HT-29 (cell line): Measurements from ENCODE around the gene SLC13A5. TPM values are rescaled to one million over a fixed set of nuclear protein-coding genes. Genes with fewer than 3 reads are reported as not detected.
"Not testable (repeated sequence)": the region's sequence is repeated elsewhere in the genome, so short reads cannot be mapped to it uniquely, and the experiment has no call there.

Source experiments
- DNase-seq: peaks from one replicate; pipeline ENCODE4 v3.0.0-alpha.2; 2015; ENCODE audit warnings: low spot score
- total RNA-seq: library from RNA; depleted of rRNA; stranded (reverse); fragments of >200 nt; shearing (Covaris generic); gene quantifications from 2 replicates; pipeline ENCODE4 v1.2.3, GENCODE V29; 2014

Gene SLC13A5
- total RNA-seq, 1 experiment from 2014 or later, result not detected

DNA sequence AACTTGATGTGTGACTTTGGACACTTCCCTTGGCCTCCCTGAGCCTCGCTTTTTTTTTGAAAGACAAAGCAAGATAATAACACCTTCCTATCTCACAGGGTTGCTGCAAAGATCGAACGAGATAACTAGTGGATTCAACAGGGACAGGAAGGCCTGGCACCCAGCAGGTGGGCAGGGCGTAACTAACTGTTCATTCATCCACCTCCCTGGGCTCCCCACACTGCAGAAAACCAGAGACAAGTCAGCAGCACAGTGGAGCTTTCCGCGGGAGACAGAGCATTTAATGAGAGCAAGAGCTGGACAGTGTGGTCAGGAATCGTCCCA lies 28.7 kb downstream of the SLC13A5 start:
- DNase-seq, result no peak

DNA sequence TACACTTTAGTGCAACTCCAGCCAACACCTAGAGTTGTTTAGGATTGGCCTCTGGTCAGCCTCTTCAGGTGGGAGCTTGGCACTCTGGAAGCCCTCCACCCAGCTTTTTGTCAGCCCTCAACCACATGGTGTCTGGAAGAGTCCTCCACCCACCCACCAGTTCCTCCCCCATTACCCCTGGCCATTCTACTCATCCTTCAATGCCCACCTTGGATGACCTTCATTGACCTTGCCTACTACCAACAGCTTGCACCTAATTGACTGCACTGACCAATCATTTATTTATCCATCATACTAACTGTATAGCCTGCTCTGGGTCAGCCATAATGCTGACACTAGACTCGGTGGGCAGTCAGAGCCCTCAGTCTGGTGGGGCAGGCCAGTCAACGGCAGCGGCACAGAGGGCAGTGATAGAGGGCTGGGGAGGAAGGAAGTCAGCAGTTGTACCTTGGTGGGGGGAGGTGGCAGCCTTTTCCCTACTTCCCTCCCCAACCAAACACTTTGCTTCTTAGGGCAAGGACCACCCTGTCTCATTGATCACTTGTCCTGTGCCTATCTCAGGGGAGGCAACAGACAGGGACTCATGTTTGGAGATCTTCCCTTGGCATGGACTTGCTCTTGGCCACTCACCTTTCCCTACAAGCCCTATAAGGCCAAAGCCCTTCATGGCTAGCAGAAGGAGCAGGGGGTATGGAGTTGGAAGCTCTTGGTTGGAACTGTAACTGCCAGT lies 29.3 kb downstream of the SLC13A5 start:
- no peak for DNase-seq

DNA sequence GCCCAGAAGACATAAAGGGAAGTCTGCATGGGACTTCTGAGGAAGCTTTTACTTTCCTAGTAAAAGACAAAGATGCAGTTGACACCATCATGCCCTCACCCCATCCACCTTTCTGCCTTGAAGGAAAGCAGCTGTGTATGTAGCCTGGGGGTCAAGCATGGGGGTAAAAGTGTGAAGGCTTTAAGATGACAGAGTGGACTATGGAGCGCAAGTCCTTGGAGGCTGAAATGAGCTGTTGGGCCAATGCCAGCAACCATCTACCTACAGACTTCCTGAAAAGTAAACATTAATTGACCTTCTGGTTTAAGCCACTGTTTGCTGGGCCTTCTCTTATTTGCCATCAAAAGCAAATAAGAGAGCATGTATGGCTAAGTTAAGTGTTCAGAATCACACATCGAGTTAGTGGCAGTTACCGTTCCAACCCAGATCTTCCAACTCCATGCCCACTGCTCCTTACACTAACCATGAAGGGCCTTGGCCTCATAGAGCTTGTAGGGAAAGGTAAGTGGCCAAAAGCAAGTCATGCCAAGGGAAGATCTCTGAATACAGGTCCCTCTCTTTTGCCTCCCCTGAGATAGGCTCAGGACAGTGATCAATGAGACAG lies 30.0 kb downstream of the SLC13A5 start:
- no peak for DNase-seq

DNA sequence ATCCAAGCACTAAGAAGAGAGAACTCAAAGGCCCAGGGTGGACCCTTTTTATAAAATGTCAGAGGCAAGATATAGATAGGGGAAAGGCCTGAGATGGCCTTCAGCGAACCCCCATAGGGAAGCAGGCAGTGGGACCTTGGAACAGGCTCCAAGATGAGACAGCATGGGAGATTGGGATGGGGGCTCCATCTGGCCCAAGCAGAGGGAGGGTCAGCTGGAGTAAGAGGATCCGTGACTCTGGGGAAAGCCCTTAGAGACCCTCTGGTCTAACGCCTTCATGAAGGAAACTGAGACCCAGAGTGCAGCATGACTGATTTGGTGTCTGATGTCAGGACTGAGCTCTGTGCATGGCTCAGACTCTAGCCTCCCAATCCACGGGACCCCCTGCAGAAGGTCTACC lies 30.8 kb downstream of the SLC13A5 start:
- DNase-seq, result no peak

DNA sequence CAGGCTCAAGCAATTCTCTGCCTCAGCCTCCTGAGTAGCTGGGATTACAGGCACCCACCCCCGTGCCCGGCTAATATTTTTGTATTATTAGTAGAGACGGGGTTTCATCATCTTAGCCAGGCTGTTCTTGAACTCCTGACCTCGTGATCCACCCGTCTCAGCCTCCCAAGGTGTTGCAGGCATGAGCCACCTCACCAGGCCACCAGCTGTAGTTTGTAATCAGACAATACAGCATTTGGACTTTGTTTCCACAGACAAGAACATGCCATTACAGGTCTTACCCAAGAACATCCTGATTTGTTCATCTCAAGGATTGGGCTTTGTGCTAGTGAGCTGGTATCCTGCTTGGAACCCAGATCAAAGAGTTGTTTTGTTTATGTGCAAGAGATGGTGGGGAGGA lies 31.5 kb downstream of the SLC13A5 start:
- DNase-seq, result no peak

DNA sequence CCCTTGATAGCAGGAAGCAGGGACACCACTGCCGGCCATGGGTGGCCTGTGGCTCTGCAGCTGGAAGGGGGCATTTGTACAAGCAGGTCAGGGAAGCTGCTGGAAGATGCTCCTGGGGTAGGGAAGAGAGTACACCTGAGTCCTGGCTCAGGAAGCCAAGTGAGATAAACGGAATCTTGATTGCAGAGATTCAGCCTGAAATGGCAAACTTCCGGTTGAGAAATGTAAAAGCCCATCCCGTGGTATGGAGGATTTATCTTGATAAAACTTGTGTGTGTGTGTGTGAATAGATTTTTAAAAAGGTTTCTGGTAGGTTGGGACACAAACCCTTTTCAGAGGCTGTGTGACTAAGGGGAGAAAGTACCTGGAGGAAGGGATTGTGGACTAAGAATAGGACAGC lies 32.0 kb downstream of the SLC13A5 start:
- DNase-seq, result no peak

DNA sequence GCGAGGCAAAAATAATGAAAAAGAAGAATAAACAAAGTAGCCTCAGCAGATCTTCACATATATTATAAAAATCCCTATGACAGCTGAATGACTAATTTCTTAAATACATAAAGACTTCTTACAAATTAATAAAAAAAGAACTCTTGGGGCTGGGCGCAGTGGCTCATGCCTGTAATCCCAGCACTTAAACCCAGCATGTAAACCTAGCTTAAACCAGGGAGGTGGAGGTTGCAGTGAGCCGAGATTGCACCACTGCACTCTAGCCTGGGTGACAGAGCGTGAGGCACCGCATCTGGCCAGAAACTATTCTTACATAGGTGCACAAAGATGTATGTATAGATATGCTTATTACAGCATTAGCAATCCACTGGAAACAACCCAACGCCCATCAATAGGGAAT lies 33.9 kb downstream of the SLC13A5 start:
- DNase-seq, result no peak

DNA sequence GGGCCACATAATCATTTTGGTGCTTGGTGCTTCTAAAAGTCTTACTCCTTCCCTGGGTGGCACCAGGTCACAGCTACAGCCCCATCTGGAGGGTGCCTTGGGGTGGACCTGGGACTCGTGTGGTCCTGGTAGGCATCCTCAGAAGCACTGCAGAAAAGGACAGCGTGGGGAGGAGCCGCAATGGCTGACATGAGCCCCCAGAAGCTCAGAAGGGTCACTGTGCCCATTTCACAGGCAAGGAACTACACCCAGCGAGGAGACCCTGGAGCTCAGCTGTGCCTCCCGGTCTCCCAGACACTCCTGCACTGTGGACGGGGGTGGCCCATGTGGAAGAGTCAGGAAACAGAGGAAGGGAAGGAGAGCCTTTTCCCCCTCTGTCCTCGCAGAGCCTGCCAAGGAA lies 35.2 kb downstream of the SLC13A5 start:
- DNase-seq, result no peak

DNA sequence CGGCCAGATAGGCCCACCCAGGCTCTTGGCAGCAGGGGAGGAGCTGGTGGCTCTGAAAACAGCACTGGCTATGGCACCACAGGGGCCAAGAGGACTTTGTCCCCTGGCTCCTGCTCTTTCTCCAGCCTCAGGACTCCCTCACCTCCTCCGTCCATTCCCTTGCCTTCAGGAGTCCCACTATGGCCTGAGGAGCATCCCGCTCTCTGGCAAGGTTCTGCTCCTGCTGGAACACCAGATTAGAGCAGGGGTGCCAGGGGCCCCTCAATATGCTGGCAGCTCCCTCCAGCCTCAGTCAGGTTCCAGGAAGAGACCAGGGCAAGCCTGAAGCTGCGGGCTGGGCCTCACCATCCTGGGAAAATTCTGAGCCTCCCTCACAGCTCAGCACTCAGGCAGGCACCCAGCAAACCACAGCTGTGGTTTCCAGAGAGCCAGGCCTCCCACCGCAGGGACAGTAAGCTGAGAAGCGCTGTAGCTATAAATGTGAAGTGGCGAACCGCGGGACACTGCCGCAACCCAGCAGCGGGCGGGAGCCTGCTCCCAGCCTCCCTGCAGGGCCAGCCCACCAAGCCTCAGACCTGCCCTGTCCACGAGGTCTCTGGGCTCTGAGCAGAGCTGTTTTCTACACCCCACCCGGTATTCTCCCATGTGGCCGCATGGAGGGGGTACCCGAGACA lies 35.9 kb downstream of the SLC13A5 start:
- no peak for DNase-seq

DNA sequence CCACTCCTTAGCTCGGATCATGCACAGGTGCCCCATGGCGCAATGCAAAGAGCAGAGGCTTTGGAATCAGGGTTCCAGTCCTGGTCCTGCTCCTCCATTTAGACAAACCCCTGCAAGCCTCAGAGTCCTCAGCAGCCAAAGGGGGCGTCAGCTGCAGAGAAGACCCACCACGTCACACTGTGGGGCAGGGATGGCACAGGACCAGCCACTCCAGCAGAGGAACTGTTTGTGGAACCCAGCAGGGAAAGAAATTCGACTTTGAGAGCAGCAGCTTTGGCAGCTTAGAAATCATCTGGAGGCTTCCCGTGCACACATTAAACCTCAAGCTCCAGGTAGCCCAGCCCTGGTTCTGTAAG lies 36.4 kb downstream of the SLC13A5 start:
- DNase-seq, result no peak

DNA sequence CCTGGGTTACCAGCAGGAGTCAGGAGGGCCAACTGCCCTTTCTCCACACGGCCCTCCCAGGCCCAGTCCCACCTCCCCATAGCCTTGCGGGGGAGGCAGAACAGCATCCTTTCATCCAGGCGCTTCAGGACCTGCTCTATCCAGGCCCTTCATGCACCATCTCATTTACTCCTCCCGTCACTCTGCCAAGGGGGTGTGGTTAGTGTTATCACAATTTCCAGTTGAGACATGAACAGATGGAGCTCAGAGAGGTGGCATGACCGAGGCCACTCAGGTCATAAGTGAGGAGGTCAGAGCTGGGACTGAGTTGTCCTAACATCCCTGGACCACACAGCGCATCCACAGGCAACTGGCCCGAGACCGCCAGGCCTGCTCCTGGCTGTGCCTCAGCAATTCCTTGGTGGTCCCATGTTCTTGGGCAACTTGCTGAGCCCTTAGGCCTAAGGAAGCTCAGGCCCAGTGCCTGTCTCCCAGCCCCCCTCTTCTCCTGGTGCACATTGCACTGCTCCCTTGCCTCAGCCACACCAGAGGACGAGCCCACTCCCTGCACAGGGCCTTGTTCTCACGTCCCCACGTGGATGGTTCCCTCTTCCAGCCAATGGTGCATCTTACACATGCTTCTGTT lies 37.9 kb downstream of the SLC13A5 start:
- no peak for DNase-seq

DNA sequence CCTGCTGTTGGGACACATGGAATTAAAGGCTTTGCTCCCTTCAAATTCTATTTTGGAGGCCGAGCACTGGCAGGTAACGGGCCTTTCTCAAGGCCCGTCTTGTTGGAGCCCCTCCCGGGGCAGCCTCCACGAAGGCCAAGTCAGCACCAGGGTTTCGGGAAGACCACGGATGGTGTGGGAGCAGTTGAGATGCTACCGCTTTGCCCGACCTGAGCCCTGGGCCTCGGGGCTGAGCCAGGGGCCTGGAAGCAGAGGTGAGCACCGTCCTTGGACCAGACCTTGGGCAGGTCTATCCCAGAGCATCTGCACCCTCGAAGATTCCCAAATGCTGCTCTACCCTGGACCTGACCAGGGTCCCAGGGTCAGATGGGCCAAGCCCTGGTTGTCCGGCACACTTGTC lies 38.6 kb downstream of the SLC13A5 start:
- DNase-seq, result no peak

DNA sequence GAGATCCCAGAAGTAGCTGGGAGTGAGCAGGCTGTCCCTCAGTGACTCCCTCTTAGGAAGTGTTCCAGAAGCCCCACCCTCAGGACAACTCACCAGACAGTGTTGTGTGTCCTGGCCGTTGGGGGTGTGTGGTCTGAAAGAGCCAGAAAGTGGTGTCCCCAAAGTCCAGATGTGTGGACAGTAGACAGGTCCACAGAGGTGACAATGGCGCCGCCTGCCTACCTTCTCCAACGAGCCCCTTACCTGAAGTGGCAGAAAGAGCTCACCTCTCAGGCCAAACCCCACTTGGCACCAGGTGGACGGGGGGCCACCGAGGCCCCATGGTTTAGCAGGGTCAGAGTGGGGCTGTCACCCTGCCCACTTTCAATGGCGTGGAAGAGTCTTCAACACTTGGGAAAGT lies 41.7 kb downstream of the SLC13A5 start:
- DNase-seq, result no peak

DNA sequence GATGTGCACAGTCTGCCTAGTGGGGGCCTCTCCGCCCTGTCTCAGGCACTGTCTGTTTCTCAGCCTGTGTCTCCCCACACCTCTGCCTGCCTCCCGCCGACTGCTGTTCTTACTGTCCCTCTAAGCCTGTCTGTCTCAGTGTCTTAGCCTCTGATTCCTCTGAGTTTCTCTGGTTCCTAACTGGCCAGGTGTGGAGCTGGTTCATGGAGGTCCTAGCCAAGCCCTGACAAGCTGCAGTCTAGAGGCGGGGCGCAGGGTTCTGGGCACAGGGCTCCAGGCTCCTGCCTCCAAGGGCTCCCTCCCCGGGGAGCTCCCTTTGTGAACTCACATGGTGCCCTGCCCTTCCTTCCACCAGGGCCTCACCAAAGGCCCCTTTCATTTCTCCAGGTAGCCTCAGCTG lies 42.2 kb downstream of the SLC13A5 start:
- DNase-seq, result no peak

DNA sequence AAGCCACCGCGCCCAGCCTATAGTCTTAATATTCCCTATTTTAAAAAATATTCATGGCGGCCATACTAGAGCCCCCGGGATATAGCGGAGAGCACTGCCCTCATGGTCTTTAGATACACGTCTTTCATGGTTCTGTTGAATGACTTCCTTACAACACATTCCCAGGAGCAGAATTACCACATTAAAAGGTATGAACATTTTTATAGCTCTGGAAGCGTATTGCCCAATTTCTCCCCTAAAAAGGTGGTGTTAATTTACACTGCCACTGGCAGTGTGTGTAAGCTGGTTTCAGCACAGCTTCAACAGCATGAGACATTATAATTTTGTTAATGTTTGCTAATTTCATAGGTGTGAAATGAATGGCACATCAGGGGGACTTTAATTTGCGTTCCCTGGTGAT lies 42.6 kb downstream of the SLC13A5 start:
- DNase-seq, result no peak

DNA sequence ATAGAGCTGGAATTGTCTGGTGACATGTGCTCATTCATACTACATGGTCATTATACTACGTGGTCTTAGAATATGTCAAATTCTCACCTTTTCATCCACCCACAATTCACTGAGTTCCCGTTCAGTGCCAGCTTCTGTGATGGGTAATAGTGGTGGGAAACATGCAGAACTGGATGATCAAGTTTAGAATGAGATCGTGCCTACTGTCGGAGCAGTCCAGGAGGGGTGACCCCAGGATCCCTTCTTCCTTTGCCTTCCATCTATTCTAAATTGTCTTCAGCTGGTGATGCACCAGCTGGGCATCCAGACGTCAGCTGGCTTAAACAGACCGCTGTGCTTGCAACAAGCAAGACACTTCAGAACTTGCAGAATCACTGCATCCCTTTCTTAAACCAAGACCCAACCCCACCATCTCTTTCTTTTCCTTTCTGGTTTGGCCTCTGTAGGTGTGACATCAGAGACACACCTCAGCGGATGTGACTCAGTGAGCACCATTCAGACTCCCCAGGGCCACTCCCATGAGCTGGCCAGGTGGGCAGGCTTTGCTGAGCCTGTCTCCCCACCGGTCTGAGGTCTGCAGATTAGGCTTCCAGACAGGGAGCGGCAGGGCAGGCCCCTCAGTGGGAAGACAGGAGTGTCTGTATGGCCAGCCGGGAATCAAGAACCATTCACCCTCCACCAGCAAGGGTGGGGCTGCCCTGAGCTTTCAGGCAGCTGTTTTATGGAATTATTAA lies 43.5 kb downstream of the SLC13A5 start:
- no peak for DNase-seq

DNA sequence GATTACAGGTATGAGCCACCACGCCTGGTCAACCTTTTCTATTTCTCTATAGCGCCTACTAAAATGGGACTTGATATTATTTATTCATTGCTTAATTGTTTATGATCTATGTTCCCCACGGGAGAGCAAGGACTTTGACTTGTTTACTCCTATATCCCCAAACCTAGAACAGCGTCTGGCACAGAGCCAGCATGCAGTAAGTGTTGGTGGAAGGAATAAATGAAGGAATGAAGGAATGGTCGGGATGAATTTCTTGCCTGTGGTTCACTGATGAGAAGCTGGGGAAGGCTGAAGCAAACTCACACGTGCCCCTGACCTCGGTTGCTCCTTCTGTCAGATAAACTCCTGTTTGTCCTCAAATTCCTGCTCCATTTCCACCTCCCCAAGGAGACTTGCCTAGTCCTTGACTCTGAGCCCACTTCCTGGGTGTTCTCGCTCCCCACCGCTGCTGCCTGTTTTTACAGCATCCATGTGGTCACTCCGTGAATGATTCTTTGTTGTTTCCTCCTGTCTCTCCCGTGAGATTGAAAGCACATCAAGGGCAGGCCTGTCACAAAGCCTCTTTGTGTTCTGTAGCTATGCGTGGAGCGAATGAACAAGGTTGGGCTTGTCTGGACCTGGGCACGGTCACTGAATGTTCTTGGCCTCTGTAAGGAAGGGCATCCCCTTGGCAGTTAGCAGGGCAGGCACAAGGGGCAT lies 44.3 kb downstream of the SLC13A5 start:
- no peak for DNase-seq

DNA sequence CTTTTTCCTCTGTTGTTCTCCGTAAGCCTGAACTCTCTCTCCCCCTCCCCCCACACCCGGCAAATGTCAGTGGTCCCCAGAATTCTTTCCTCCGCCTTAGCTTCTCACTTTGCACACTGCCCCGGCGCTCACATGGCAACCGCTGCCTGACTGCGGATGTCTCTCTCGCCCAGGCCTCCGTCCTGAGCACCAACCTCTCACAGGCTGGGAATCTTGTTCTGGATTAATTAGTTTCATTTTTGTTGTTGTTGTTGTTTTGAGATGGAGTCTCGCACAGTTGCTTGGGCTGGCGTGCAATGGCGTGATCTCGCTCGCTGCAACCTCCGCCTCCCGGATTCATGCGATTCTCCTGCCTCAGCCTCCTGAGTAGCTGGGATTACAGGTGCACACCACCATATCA lies 45.0 kb downstream of the SLC13A5 start:
- DNase-seq, result no peak

DNA sequence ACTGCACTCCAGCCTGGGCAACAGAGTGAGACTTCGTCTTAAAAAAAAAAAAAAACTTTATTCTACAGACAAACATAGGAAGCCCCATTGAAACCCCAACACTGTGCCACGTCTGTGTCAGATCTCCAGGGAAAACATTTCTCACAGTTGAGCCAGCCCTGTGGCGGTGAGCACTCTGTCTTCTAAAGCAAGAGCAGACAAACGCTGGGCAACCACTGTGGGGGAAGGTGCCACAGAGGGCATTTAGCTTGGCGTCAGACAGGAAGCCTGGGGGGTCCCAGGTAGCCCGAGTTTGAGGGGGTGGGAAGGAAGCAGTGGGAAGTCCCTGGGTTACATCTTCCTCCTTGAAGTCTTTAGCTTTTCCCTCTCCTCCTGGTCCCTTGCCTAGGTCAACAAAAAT lies 45.7 kb downstream of the SLC13A5 start:
- no peak for DNase-seq

DNA sequence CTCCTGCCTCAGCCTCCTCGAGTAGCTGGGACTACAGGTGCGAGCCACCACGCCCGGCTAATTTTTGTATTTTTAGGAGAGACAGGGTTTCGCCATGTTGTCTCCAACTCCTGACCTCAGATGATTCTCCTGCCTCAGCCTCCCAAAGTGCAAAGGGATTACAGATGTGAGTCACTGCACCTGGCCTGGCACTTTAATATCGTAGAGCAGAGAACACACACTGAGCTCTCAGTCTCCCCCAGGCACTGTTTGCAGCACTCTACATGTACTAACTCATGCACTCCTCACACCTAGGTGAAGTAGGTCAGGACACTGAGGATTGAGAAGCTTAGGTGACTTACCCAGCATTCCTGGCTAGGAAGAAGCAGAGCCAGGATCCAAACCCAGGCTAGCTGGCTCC lies 46.6 kb downstream of the SLC13A5 start:
- no peak for DNase-seq

DNA sequence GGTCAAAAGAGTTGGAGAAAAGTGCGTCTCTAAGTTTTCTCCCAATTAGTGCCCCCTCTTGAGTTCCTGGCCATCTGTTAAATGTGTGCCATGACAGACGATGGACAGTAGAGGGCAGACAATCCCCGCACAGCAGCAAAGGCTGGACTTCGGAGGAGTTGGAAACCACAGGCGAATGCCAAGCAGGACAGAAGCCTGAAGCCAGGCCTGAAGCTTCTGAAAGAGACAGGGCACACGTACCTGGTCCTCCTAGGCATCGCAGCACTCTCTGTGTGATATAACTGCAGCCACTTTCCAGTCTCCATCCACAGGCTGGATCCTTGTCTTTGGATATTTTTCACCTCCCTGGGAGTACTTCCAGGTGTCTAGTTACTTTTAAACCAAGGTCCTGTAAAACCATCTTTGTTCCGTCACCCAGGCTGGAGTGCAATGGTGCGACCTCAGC lies 47.1 kb downstream of the SLC13A5 start:
- DNase-seq, result peak; percentile 66

DNA sequence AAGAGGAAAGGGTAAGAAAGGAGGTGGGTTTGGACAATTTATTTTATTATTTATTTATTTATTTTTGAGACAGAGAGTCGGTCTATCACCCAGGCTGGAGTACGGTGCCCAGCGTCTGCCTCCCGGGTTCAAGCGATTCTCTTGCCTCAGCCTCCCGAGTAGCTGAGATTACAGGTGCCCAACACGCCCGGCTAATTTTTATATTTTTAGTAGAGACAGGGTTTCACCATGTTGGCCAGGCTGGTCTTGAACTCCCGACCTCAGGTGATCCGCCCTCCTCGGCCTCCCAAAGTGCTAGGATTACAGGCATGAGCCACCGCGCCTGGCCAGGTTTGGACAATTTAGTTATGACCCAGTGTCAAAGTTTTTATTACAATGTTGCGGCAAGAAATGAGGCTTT lies 50.0 kb downstream of the SLC13A5 start:
- not testable (repeated sequence) for DNase-seq
